T-cell (primary cell): ENCODE results near the gene CHI3L1. TPM values are rescaled to one million over a fixed set of nuclear protein-coding genes. Genes with fewer than 3 reads are reported as not detected.

Source experiments
- ATAC-seq, 4 experiments: fragments of 200-7000 bp in 3 of 4; fragments of 150-1000 bp in 1 of 4; cut with Tn5 transposase; replicated peaks in 1 of 4; 1 replicate in 3 of 4; 2 replicates in 1 of 4; pipeline ENCODE4 v1.10.0; 2021; ENCODE audit warnings: moderate library complexity in 3 of 4, mild to moderate bottlenecking in 2 of 4, moderate number of reproducible peaks in 1 of 4
- CTCF ChIA-PET, 2 donors: fragments of 300-600 bp; sonication (Branson Sonifier 250); formaldehyde crosslinking; loops; one replicate each; lab custom pipeline; 2022; ENCODE audit warnings: antibody characterized with exemption in 2 of 2; lab: Charles Lee
- POLR2A ChIA-PET, 2 donors: fragments of 300-600 bp; sonication (Branson Sonifier 250); formaldehyde crosslinking; loops; one replicate each; lab custom pipeline; 2022; ENCODE audit warnings: antibody characterized with exemption in 2 of 2; lab: Charles Lee
- DNase-seq, 35 experiments: peaks; one replicate each; pipeline versions ENCODE4 v3.0.0 to v3.0.0-alpha.2; 2013 to 2023
- H3K27ac ChIP-seq: one replicate; pipeline ENCODE4 v1.5.1; 2013; ENCODE audit warnings: low read length
- H3K27me3 ChIP-seq, 2 experiments: replicated peaks in 1 of 2; 1 replicate in 1 of 2; 2 replicates in 1 of 2; pipeline versions ENCODE4 v1.6.1 to v1.7.0; 2013; ENCODE audit warnings: low read length in 1 of 2, mixed read lengths in 1 of 2; ENCODE audit not compliant: control insufficient read depth in 2 of 2, insufficient read depth in 2 of 2; ENCODE audit errors: extremely low read depth in 1 of 2
- H3K36me3 ChIP-seq, 2 donors: 1 replicate in 1 of 2; 2 replicates in 1 of 2; pipeline versions ENCODE4 v1.6.1 to v1.7.0; 2013; ENCODE audit warnings: low read length in 1 of 2; ENCODE audit not compliant: control insufficient read depth in 2 of 2, insufficient read depth in 1 of 2; ENCODE audit errors: extremely low read depth in 1 of 2
- H3K4me1 ChIP-seq, 2 experiments: 1 replicate in 1 of 2; 2 replicates in 1 of 2; pipeline versions ENCODE4 v1.6.1 to v1.7.0; 2013; ENCODE audit warnings: low read length in 2 of 2, mixed read lengths in 1 of 2; ENCODE audit not compliant: insufficient read depth in 2 of 2, control insufficient read depth in 1 of 2; ENCODE audit errors: extremely low read depth in 1 of 2
- H3K4me3 ChIP-seq, 2 donors: 1 replicate in 1 of 2; 2 replicates in 1 of 2; pipeline versions ENCODE4 v1.5.1 to v1.7.0; 2013; ENCODE audit warnings: mild to moderate bottlenecking in 2 of 2, low read length in 1 of 2, moderate library complexity in 1 of 2; ENCODE audit not compliant: control insufficient read depth in 1 of 2; ENCODE audit errors: extremely low read depth in 1 of 2
- H3K9me3 ChIP-seq: 2 replicates; pipeline ENCODE4 v1.7.0; 2013
- H3K27ac Mint-ChIP-seq, 2 donors: one replicate each; pipeline ENCODE4 v1.8.0; 2020 to 2021; ENCODE audit warnings: mild to moderate bottlenecking in 2 of 2, mixed read lengths in 2 of 2
- H3K27me3 Mint-ChIP-seq, 2 donors: one replicate each; pipeline ENCODE4 v1.8.0; 2021 to 2022; ENCODE audit warnings: mixed read lengths in 2 of 2
- H3K36me3 Mint-ChIP-seq: one replicate; pipeline ENCODE4 v1.8.0; 2021; ENCODE audit warnings: mixed read lengths
- H3K4me1 Mint-ChIP-seq, 3 donors: one replicate each; pipeline ENCODE4 v1.8.0; 2020 to 2022; ENCODE audit warnings: mixed read lengths in 3 of 3, mild to moderate bottlenecking in 1 of 3
- H3K4me3 Mint-ChIP-seq, 3 donors: one replicate each; pipeline ENCODE4 v1.8.0; 2020 to 2022; ENCODE audit warnings: mild to moderate bottlenecking in 3 of 3, mixed read lengths in 3 of 3, moderate library complexity in 3 of 3
- H3K9me3 Mint-ChIP-seq, 3 donors: one replicate each; pipeline ENCODE4 v1.8.0; 2020 to 2022; ENCODE audit warnings: mixed read lengths in 3 of 3
- WGBS: methylation state at CpG from one replicate; pipeline ENCODE4 v1.1.5; 2013; ENCODE audit warnings: missing lambda C conversion rate; ENCODE audit not compliant: insufficient coverage; 5-methylcytosine and 5-hydroxymethylcytosine counted together
- total RNA-seq, 35 experiments: library from RNA in 6 of 35; stranded (reverse) in 6 of 35; fragments of 120-200 nt in 1 of 35; gene quantifications; one replicate each; pipeline versions ENCODE4 v1.2.1 to v1.2.4 and lab custom pipeline; 2013 to 2026

Gene CHI3L1
- total RNA-seq, 5 donors from 2014 or later (not counting 1 experiment from before 2014, with no cell fraction given) = 0.20 to 0.30 TPM; not detected in 3

- Mint-ChIP-seq H3K27me3 (peaks cover 18 to 33% of the 10 kb centered on the region in 2 donors), H3K36me3 (no peaks in the 10 kb centered on the region), H3K9me3 (no peaks in the 10 kb centered on the region), H3K4me1 (no peaks in the 10 kb centered on the region), H3K4me3 (no peak overlapping the region), H3K27ac (no peak overlapping the region)
- no peak for ATAC-seq
- Histone ChIP-seq H3K4me1 (no peaks in the 10 kb centered on the region), H3K27ac (no peak overlapping the region), H3K36me3 (no peaks in the 10 kb centered on the region), H3K4me3 (no peak overlapping the region), H3K27me3 (peaks cover 0 to 47% of the 10 kb centered on the region in 2 experiments), H3K9me3 (no peaks in the 10 kb centered on the region)
- ChIA-PET POLR2A (no interaction called here), CTCF (no interaction called here)
- no peak for DNase-seq
- 83% methylated on average over 24 of the region's 28 CpGs for WGBS
Observed at GRCh38 chr1:203165101-203165799, 21.3 kb downstream of the CHI3L1 start.

GRCh38 chr1:203163891-203164635, 22.4 kb downstream of the CHI3L1 start:
- Histone ChIP-seq H3K9me3 (no peaks in the 10 kb centered on the region), H3K4me1 (no peaks in the 10 kb centered on the region), H3K27ac (no peak overlapping the region), H3K4me3 (no peak overlapping the region), H3K36me3 (no peaks in the 10 kb centered on the region), H3K27me3 (peaks cover 0 to 50% of the 10 kb centered on the region in 2 experiments)
- Mint-ChIP-seq H3K4me3 (no peak overlapping the region), H3K4me1 (no peaks in the 10 kb centered on the region), H3K27ac (no peak overlapping the region), H3K9me3 (peaks cover 0 to 6% (median 4%) of the 10 kb centered on the region in 3 donors), H3K27me3 (peaks cover 18 to 35% of the 10 kb centered on the region in 2 donors), H3K36me3 (no peaks in the 10 kb centered on the region)
- WGBS = 76% methylated on average over 4 of the region's 7 CpGs
- CTCF ChIA-PET = no interaction called here
- no peak for DNase-seq
- no peak for ATAC-seq
- POLR2A ChIA-PET = no interaction called here

- Histone ChIP-seq H3K27me3 (peaks cover 0 to 47% of the 10 kb centered on the region in 2 experiments), H3K36me3 (no peaks in the 10 kb centered on the region), H3K9me3 (no peaks in the 10 kb centered on the region), H3K27ac (no peak overlapping the region), H3K4me1 (no peaks in the 10 kb centered on the region), H3K4me3 (no peak overlapping the region)
- no peak overlapping the region for H3K27ac Mint-ChIP-seq
- CTCF ChIA-PET = no interaction called here
- no peaks in the 10 kb centered on the region for H3K4me1 Mint-ChIP-seq
- DNase-seq (no peak), ATAC-seq (no peak)
- H3K36me3 Mint-ChIP-seq = no peaks in the 10 kb centered on the region
- POLR2A ChIA-PET = no interaction called here
- 40% methylated on average over 1 of the region's 1 CpG for WGBS
- peaks cover 0 to 16% (median 9%) of the 10 kb centered on the region in 3 donors for H3K9me3 Mint-ChIP-seq
- no peak overlapping the region for H3K4me3 Mint-ChIP-seq
- H3K27me3 Mint-ChIP-seq = peaks cover 18 to 35% of the 10 kb centered on the region in 2 donors
Observed at GRCh38 chr1:203162403-203162802, 24.1 kb downstream of the CHI3L1 start.

- CTCF ChIA-PET = no interaction called here
- Histone ChIP-seq H3K36me3 (no peaks in the 10 kb centered on the region), H3K27ac (no peak overlapping the region), H3K9me3 (no peaks in the 10 kb centered on the region), H3K4me1 (no peaks in the 10 kb centered on the region), H3K4me3 (no peak overlapping the region), H3K27me3 (peaks cover 0 to 40% of the 10 kb centered on the region in 2 experiments)
- peaks cover 0 to 16% (median 9%) of the 10 kb centered on the region in 3 donors for H3K9me3 Mint-ChIP-seq
- peaks cover 18 to 35% of the 10 kb centered on the region in 2 donors for H3K27me3 Mint-ChIP-seq
- H3K4me3 Mint-ChIP-seq = no peak overlapping the region
- no peaks in the 10 kb centered on the region for H3K4me1 Mint-ChIP-seq
- WGBS = 89% methylated on average over 10 of the region's 11 CpGs
- DNase-seq (no peak), ATAC-seq (no peak)
- H3K36me3 Mint-ChIP-seq = no peaks in the 10 kb centered on the region
- no peak overlapping the region for H3K27ac Mint-ChIP-seq
- POLR2A ChIA-PET = no interaction called here
Observed at GRCh38 chr1:203161703-203162102, 24.8 kb downstream of the CHI3L1 start.

GRCh38 chr1:203161175-203161574, 25.3 kb downstream of the CHI3L1 start:
- Mint-ChIP-seq H3K27me3 (peaks cover 18 to 35% of the 10 kb centered on the region in 2 donors), H3K27ac (no peak overlapping the region), H3K4me3 (no peak overlapping the region), H3K4me1 (no peaks in the 10 kb centered on the region), H3K36me3 (no peaks in the 10 kb centered on the region), H3K9me3 (peaks cover 0 to 16% (median 9%) of the 10 kb centered on the region in 3 donors)
- Histone ChIP-seq H3K36me3 (no peaks in the 10 kb centered on the region), H3K27ac (no peak overlapping the region), H3K27me3 (peaks cover 0 to 35% of the 10 kb centered on the region in 2 experiments), H3K4me1 (no peaks in the 10 kb centered on the region), H3K4me3 (no peak overlapping the region), H3K9me3 (no peaks in the 10 kb centered on the region)
- ChIA-PET CTCF (no interaction called here), POLR2A (no interaction called here)
- ATAC-seq (no peak), DNase-seq (no peak)
- 80% methylated on average over 2 of the region's 6 CpGs for WGBS

GRCh38 chr1:203159844-203160243, 26.7 kb downstream of the CHI3L1 start:
- Mint-ChIP-seq H3K27ac (no peak overlapping the region), H3K4me3 (no peak overlapping the region), H3K9me3 (peaks cover 0 to 16% (median 9%) of the 10 kb centered on the region in 3 donors), H3K36me3 (no peaks in the 10 kb centered on the region), H3K27me3 (peaks cover 9 to 33% of the 10 kb centered on the region in 2 donors), H3K4me1 (no peaks in the 10 kb centered on the region)
- Histone ChIP-seq H3K4me3 (no peak overlapping the region), H3K36me3 (no peaks in the 10 kb centered on the region), H3K4me1 (no peaks in the 10 kb centered on the region), H3K9me3 (no peaks in the 10 kb centered on the region), H3K27me3 (peaks cover 0 to 30% of the 10 kb centered on the region in 2 experiments), H3K27ac (no peak overlapping the region)
- ChIA-PET POLR2A (no interaction called here), CTCF (no interaction called here)
- no CpG with 5 or more reads among the region's 1 CpG for WGBS
- ATAC-seq (no peak), DNase-seq (no peak)
